GM03348 (cell line): ENCODE data around the gene COL23A1.

Experiments
- DNase-seq: peaks from one replicate; pipeline ENCODE4 v3.0.0; 2012; ENCODE audit warnings: low spot score

Gene COL23A1

DNA sequence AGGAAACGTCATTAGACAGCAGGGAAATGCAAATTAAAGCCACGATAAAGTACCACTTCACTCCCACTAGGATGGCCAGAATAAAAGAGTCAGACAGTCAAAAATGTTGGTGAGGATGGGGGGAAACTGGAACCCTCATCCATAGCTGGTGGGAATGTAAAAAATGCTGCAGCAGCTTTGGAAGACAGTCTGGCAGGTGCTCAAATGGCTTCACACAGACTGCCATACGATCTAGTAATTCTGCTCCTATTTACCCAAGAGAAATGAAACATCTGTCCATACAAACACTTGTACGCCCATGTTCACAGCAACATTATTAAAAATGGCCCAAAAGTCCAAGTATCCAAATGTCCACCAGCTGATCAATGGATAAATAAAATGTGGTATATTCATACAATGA is 198.7 kb downstream of the COL23A1 start:
- no peak for DNase-seq

- no peak for DNase-seq
These were observed 200.4 kb downstream of the COL23A1 start for GRCh38 chr5:178389796-178390195.

DNA sequence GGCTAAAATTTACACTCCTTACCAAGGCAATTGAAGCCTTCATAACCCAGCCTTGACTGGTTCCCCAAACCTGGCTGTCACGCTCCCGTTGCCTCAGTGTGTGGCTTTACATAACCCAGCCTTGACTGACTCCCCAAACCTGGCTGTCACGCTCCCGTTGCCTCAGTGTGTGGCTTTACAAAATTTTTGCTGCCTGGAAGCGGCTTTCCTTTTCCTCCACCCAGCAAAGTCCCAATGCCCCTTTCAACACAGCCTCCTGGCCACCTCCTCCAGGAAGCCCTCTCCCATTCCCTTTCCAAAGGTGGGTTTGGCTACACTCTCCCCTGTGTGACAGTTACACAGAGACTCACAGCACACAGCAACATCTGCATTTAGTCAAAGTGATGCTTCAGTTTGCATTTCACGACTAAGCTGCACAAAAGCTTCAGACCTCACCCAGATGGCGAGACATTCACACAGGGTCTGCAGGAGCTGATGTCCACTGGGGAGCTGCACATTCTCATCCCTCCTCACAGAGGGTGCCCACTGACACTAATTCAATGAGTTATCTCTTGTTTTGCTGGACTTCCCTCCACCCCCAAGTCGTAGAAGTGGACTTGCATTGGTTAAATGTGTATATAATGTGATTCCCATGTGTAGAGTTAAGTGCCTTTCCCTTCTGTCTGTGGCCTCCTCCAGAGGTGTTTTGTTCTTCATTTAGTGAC is 201.0 kb downstream of the COL23A1 start:
- no peak for DNase-seq

GRCh38 chr5:178388386-178389025 is 201.7 kb downstream of the COL23A1 start:
- DNase-seq, result no peak

DNA sequence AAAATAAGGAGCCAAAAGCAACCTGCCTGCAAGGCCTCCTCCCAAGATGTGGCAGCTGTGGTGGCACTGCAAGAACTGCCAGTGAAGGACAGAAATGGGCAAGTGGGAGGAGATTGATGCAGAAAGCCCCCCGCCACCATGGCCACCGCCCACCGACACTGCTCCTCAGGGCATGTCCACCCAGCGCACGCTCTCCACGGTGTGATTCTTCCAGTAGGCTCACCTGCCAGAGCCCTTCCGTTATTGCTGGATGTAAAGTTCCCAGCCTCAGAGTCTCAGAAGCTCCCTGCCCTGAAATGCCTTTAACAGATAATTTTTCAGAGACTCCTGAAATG is 202.4 kb downstream of the COL23A1 start:
- DNase-seq, result no peak

- no peak for DNase-seq
These were observed 202.9 kb downstream of the COL23A1 start for GRCh38 chr5:178387061-178387855.

DNA sequence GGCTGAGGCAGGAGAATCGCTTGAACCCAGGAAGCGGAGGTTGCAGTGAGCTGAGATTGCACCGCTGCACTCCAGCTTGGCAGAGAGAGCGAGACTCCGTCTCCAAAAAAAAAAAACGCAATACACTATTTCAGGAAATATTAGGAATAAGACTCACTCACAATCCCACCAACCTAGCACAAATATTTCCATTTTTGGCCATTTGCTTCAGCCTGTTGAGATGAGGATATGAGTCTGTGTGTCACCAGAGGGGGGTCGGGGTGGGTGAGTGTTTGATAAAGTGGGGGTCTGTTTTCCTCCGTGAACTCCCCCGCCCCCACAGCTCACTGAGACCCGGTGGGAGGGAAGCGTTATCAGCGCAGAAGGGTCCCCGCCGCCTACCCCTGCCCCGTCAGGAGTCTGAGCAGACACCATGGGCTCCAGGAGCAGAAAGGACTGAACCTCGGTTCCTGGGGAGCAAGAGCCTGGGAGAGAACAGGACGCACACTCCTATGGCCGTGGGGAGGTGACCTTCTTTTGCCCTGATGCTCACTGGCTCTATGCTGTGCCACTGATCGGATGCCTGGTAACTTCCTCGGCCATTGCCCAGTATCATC is 203.8 kb downstream of the COL23A1 start:
- DNase-seq, result no peak

GRCh38 chr5:178385496-178385890 is 204.7 kb downstream of the COL23A1 start:
- no peak for DNase-seq

DNA sequence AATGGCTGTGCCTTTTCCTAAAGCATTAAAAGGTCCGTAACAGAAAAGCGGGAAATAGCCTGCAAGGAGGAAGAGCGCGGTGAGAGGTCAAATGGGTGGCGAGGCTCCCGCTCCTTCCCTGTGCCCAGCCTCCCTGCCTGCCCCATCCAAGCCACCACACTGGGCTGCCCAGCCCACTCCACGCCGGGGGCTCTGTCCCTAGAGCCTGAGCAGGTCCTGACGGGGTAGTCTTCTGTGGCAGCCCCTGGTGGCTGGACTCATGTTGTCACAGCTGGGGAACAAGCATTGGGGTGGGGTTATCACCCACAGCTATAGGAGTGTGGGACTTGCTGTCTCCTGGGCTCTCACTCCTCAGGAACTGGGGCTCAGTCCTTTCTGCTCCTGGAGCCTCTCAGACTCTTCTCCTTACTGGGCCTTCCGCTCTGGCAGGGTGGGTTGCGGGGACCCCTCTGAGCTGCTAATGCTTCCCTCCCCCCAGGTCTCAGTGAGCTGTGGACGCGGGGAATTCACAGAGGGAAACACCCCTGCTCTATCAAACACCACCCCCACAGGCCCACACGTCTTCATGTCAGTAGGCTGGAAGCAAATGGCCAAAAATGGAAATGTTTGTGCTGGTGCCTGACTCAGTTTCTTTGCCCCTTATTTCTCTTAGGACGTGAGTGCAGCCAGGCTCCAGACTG is 205.2 kb downstream of the COL23A1 start:
- no peak for DNase-seq

- DNase-seq, result no peak
These were observed 206.0 kb downstream of the COL23A1 start for GRCh38 chr5:178383919-178384815.

GRCh38 chr5:178383301-178383918 is 206.8 kb downstream of the COL23A1 start:
- DNase-seq, result no peak

- DNase-seq, result no peak
These were observed 207.4 kb downstream of the COL23A1 start for GRCh38 chr5:178382754-178383164.

DNA sequence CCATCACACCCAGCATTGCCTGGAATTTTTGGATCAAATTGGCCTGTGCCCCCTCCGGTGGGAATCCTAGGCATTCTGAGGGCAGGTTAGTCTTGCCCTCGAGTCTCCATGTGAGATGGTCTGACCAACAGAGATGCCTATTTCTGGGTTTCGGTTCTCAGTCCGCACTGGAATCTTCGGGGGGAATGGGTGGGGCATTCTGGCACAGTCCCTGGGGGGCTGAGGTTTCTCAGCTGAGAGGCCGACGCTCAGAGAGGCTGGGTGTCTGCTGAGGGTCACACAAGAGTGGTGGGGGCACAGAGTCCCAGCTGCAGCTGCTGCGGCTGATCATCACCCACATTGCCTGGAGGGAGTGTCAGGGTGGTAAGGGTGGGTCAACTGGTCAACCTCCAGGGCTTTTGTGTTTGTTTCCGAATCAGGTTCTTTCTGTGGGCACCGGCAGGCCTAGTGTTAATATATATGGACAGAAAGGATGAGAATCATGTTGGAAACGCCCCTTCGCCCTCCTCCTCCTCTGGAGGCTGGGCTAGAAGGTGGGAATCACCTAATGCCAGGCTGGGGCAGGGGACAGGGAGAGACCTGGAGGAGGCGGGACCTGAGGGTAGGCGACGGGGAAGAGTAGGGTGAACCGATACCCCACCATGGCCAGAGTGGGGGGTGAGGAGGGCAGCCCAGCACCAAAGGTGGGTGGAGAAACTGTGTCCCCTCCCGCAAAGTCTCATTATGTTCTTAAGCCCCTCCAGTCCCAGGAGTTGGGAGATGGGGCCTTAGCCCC is 208.1 kb downstream of the COL23A1 start:
- DNase-seq, result no peak

DNA sequence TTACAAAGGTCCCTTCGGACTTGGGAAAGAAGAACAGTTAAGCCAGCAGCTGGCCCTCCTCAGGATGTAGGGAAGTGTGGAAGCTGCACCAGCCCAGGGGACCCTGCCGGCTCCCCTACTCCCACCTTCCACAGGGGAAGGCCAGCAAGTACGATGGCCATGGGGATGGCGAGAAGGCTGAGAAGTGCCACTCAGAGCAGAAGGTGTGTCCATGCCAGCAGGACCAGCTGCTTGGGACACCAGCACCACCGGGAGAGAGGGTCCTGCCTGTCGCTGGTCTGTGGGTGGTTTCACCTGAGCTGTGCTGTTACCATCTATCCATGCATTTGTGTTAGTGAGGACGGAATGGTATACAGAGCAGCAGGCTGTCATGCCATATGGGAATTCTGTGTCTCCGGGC is 209.0 kb downstream of the COL23A1 start:
- DNase-seq, result no peak

- no peak for DNase-seq
These were observed 209.6 kb downstream of the COL23A1 start for GRCh38 chr5:178380541-178381074.

GRCh38 chr5:178380086-178380485 is 210.1 kb downstream of the COL23A1 start:
- no peak for DNase-seq

GRCh38 chr5:178378527-178379484 is 211.4 kb downstream of the COL23A1 start:
- DNase-seq, result no peak

GRCh38 chr5:178377583-178378270 is 212.5 kb downstream of the COL23A1 start:
- no peak for DNase-seq
